Fibroblast of lung (primary cell): ENCODE results near the gene ARL15. TPM values are rescaled to one million over a fixed set of nuclear protein-coding genes. Genes with fewer than 3 reads are reported as not detected.

Experiments used
- DNase-seq, 2 donors: peaks; one replicate each; pipeline versions ENCODE4 v3.0.0 to v3.0.0-alpha.2; 2010; ENCODE audit warnings: low read depth in 2 of 2
- H2AFZ ChIP-seq: 2 replicates; pipeline ENCODE4 v1.5.1; 2012; ENCODE audit warnings: low read length, control low read depth, inconsistent platforms
- H3K27ac ChIP-seq: 2 replicates; pipeline ENCODE4 v1.5.1; 2011; ENCODE audit warnings: low read length, control low read depth; ENCODE audit not compliant: insufficient read depth
- H3K27me3 ChIP-seq: 2 replicates; pipeline ENCODE4 v1.5.1; 2011; ENCODE audit warnings: mild to moderate bottlenecking, low read length; ENCODE audit not compliant: control insufficient read depth, insufficient read depth
- H3K36me3 ChIP-seq: 2 replicates; pipeline ENCODE4 v1.5.1; 2011; ENCODE audit warnings: low read length; ENCODE audit not compliant: control insufficient read depth, insufficient read depth
- H3K4me1 ChIP-seq: 2 replicates; pipeline ENCODE4 v1.5.1; 2011; ENCODE audit warnings: low read length; ENCODE audit not compliant: control insufficient read depth, insufficient read depth; ENCODE audit errors: extremely low read depth
- H3K4me2 ChIP-seq: 2 replicates; pipeline ENCODE4 v1.5.1; 2011; ENCODE audit warnings: low read length, control low read depth; ENCODE audit not compliant: insufficient read depth; ENCODE audit errors: extremely low read depth
- H3K4me3 ChIP-seq, 4 experiments: fragments of 200-600 bp in 1 of 4; sonication (generic) in 1 of 4; replicated peaks in 1 of 4; 2 replicates each; pipeline ENCODE4 v1.5.1; 2011 to 2016; ENCODE audit warnings: low read length in 4 of 4, low read depth in 3 of 4, mild to moderate bottlenecking in 3 of 4, control low read depth in 2 of 4, inconsistent platforms in 1 of 4, mixed read lengths in 1 of 4; ENCODE audit not compliant: insufficient read depth in 1 of 4; ENCODE audit errors: control extremely low read depth in 1 of 4
- H3K79me2 ChIP-seq: 2 replicates; pipeline ENCODE4 v1.5.1; 2012; ENCODE audit warnings: mild to moderate bottlenecking, low read length, inconsistent platforms; ENCODE audit not compliant: control insufficient read depth, insufficient read depth
- H3K9ac ChIP-seq: 2 replicates; pipeline ENCODE4 v1.5.1; 2011; ENCODE audit warnings: mild to moderate bottlenecking, low read length, control low read depth; ENCODE audit not compliant: insufficient read depth
- H3K9me3 ChIP-seq: 2 replicates; pipeline ENCODE4 v1.5.1; 2012; ENCODE audit warnings: low read depth, low read length; ENCODE audit not compliant: control insufficient read depth, insufficient read depth
- H4K20me1 ChIP-seq: 2 replicates; pipeline ENCODE4 v1.5.1; 2011; ENCODE audit warnings: low read length; ENCODE audit not compliant: control insufficient read depth, insufficient read depth; ENCODE audit errors: extremely low read depth
- EZH2 ChIP-seq: IDR thresholded peaks from 2 replicates; pipeline ENCODE4 v1.5.1; 2012; ENCODE audit warnings: low read length, control low read depth, mild to moderate bottlenecking; ENCODE audit errors: missing control alignments
- polyA plus RNA-seq, 2 donors: library from polyadenylated mRNA; depleted of rRNA in 1 of 2; stranded (reverse) in 1 of 2; unstranded in 1 of 2; fragments of >200 nt; gene quantifications; 2 replicates each; pipeline ENCODE4 v1.2.1, GENCODE V29; 2011 to 2012; ENCODE audit warnings: missing spikeins in 1 of 2
- total RNA-seq: library from RNA; depleted of rRNA; stranded (reverse); fragments of >200 nt; gene quantifications from 2 replicates; pipeline ENCODE4 v1.2.1, GENCODE V29; 2014
- TF ChIP-seq, protein P1 (sequence below), 2 donors: IDR thresholded peaks in 1 of 2; conservative IDR thresholded peaks in 1 of 2; 1 replicate in 1 of 2; 2 replicates in 1 of 2; pipeline ENCODE4 v1.5.1; 2011 to 2012; ENCODE audit warnings: low read length in 2 of 2, control low read depth in 1 of 2, inconsistent platforms in 1 of 2, low read depth in 1 of 2, mild to moderate bottlenecking in 1 of 2

ARL15 gene
- total and polyA plus RNA-seq, 2 donors (not counting 1 experiment from before 2014, with no cell fraction given): 20.6 to 28.7 TPM

DNA sequence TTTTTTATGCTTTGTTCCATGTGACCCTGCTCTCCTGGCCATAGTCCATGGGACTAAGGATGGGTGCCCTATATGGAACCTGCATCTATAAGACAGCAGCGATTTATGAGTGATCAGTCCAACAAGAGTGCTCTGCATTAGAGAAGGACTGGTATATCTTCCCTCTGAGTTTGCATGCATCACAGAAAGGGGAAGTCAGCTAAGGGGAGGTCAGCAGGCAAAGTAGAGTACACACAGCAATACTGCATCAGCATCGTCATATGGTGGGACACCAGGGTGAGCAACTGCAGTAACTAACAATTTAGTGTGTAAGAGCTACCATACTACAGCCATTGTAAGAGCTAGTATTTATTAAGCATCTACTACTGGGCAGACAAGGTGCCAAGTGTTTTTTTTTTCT, 438.6 kb downstream of the ARL15 start:
- H3K27me3 ChIP-seq: no peaks in the 10 kb centered on the region

DNA sequence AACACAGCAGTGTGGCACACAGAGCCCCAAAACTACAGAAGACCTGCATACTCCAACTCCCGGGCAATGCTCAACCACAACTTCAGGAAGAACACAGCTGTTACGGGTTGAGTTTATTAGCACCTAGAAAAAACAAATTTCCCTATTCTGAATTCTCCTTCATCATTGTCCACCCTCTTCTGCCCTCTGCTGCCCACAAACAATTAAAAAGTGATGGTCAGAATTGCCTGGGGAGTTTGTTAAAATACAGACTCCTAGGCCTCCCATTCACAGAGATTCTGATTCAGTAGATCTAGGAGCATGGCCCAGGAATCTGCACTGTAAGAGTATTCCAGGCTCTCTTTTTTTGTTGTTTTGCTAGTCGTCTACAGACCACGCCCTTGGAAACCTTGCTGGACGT, 439.3 kb downstream of the ARL15 start:
- Histone ChIP-seq H3K36me3 (no peaks in the 10 kb centered on the region), H3K27ac (no peak overlapping the region), H3K27me3 (no peaks in the 10 kb centered on the region), H4K20me1 (no peaks in the 10 kb centered on the region), H3K4me2 (no peak overlapping the region), H3K4me3 (no peak overlapping the region), H3K4me1 (no peaks in the 10 kb centered on the region), H3K9me3 (no peaks in the 10 kb centered on the region), H3K79me2 (no peaks in the 10 kb centered on the region), H3K9ac (no peak overlapping the region), H2AFZ (no peak overlapping the region)
- TF ChIP-seq, protein P1, sequence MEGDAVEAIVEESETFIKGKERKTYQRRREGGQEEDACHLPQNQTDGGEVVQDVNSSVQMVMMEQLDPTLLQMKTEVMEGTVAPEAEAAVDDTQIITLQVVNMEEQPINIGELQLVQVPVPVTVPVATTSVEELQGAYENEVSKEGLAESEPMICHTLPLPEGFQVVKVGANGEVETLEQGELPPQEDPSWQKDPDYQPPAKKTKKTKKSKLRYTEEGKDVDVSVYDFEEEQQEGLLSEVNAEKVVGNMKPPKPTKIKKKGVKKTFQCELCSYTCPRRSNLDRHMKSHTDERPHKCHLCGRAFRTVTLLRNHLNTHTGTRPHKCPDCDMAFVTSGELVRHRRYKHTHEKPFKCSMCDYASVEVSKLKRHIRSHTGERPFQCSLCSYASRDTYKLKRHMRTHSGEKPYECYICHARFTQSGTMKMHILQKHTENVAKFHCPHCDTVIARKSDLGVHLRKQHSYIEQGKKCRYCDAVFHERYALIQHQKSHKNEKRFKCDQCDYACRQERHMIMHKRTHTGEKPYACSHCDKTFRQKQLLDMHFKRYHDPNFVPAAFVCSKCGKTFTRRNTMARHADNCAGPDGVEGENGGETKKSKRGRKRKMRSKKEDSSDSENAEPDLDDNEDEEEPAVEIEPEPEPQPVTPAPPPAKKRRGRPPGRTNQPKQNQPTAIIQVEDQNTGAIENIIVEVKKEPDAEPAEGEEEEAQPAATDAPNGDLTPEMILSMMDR (conservative IDR thresholded peaks at IDR 0.05 in 1 of 2, IDR thresholded peaks at IDR 0.05 in 1 of 2; ENCODE audit: low read depth in 1 of 2, low read length in 2 of 2): no peak
- TF ChIP-seq EZH2: no peak
- no peak for DNase-seq

More for the DNA sequence above, 438.6 kb downstream of the ARL15 start:
- Histone ChIP-seq H3K4me2 (no peak overlapping the region), H2AFZ (no peak overlapping the region), H4K20me1 (no peaks in the 10 kb centered on the region), H3K4me3 (no peak overlapping the region), H3K9ac (no peak overlapping the region), H3K79me2 (no peaks in the 10 kb centered on the region), H3K36me3 (no peaks in the 10 kb centered on the region), H3K9me3 (no peaks in the 10 kb centered on the region), H3K27ac (no peak overlapping the region), H3K4me1 (no peaks in the 10 kb centered on the region)
- no peak for TF ChIP-seq EZH2
- TF ChIP-seq, protein P1 (conservative IDR thresholded peaks at IDR 0.05 in 1 of 2, IDR thresholded peaks at IDR 0.05 in 1 of 2; ENCODE audit: low read depth in 1 of 2, low read length in 2 of 2): no peak
- DNase-seq: no peak

DNA sequence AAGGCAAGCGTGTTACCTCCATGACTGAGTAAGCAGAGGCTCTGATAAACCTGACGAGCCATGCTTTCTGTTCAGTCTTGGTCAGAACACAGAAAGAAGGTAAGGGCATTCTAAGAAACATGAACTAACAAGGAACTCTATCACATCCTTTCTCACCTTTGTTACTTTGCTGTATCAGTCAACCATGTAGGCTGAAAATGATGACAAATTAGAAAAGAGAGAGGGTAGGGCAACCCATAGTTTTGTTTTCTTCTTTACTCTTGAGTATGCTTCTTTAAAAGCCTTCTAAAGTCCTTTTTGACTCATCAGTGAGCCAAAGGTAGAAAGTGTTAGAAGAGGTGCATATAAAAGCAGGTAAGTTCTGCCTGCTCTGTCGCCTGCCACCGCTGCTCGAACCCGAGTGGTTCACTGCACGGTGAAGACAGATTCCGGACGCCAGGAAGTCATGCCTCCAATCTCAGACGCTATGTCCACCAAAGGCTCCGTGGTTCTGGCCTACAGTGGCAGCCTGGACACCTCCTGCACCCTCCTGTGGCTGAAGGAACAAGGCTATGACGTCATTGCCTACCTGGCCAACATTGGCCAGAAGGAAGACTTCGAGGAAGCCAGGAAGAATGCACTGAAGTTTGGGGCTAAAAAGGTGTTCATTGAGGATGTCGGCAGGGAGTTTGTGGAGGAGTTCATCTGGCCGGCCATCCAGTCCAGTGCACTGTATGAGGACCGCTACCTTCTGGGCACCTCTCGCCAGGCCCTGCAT, 451.5 kb downstream of the ARL15 start:
- no peak overlapping the region for H3K9ac ChIP-seq
- no peaks in the 10 kb centered on the region for H4K20me1 ChIP-seq
- H3K27me3 ChIP-seq: no peaks in the 10 kb centered on the region
- no peaks in the 10 kb centered on the region for H3K9me3 ChIP-seq
- no peak for DNase-seq
- no peak overlapping the region for H3K4me3 ChIP-seq
- no peak overlapping the region for H3K4me2 ChIP-seq
- no peak overlapping the region for H3K27ac ChIP-seq
- H3K4me1 ChIP-seq: no peaks in the 10 kb centered on the region
- TF ChIP-seq EZH2: no peak
- TF ChIP-seq, protein P1 (conservative IDR thresholded peaks at IDR 0.05 in 1 of 2, IDR thresholded peaks at IDR 0.05 in 1 of 2; ENCODE audit: low read depth in 1 of 2, low read length in 2 of 2): no peak
- no peaks in the 10 kb centered on the region for H3K79me2 ChIP-seq
- no peaks in the 10 kb centered on the region for H3K36me3 ChIP-seq
- H2AFZ ChIP-seq: no peak overlapping the region
